ENCODE results near the gene SARNP. TPM values are rescaled to one million over a fixed set of nuclear protein-coding genes. Genes with fewer than 3 reads are reported as not detected.
"Not testable (repeated sequence)": the region's sequence is repeated elsewhere in the genome, so short reads cannot be mapped to it uniquely, and the experiment has no call there.

SARNP gene
- total RNA-seq, 2 experiments from 2014 or later, result 86.1 to 92.0 TPM

- BruUV-seq (replicated peaks), result no TSS peak
- ChIA-PET POLR2A (no interaction called here), CTCF (ENCODE audit: unreplicated experiment) (no interaction called here)
- TF ChIP-seq EZH2phosphoT487 (IDR thresholded peaks at IDR 0.05; ENCODE audit: borderline replicate concordance, low read depth, low read length) (no peak), CTCF (conservative IDR thresholded peaks at IDR 0.05; ENCODE audit: low read length) (no peak)
- no peaks in the 10 kb centered on the region for H4K20me1 ChIP-seq (ENCODE audit: insufficient read depth, low read length)
- H3K9me3 ChIP-seq (ENCODE audit: low read length), result no peaks in the 10 kb centered on the region
- H3K4me3 ChIP-seq (ENCODE audit: low read depth, low read length, poor library complexity, severe bottlenecking), result no peak overlapping the region
- intact Hi-C loops (cut with micrococcal nuclease; ENCODE audit: unreplicated experiment), result no loop called here
- no peak overlapping the region for H3K27ac ChIP-seq (ENCODE audit: low read depth, low read length, poor library complexity, severe bottlenecking)
- no peak for DNase-seq (ENCODE audit: low spot score)
- H3K36me3 ChIP-seq (ENCODE audit: insufficient read depth, low read length), result peaks cover 90% of the 10 kb centered on the region
- H2AFZ ChIP-seq (ENCODE audit: low read length), result no peak overlapping the region
- no peak overlapping the region for H3K4me2 ChIP-seq (ENCODE audit: low read length)
- H3K4me1 ChIP-seq (ENCODE audit: insufficient read depth, low read length, poor library complexity, severe bottlenecking), result no peaks in the 10 kb centered on the region
- no peaks in the 10 kb centered on the region for H3K9me2 ChIP-seq (ENCODE audit: insufficient read depth, low read length)
- no peaks in the 10 kb centered on the region for H3K79me2 ChIP-seq (ENCODE audit: insufficient read depth, low read depth, low read length)
Measured at GRCh38 chr12:55760663-55761062, 56.9 kb downstream of the SARNP start.

- CTCF ChIA-PET (ENCODE audit: unreplicated experiment); H3K4me3 ChIP-seq (ENCODE audit: low read depth, low read length, poor library complexity, severe bottlenecking); H4K20me1 ChIP-seq (ENCODE audit: insufficient read depth, low read length); DNase-seq (ENCODE audit: low spot score); H3K4me1 ChIP-seq (ENCODE audit: insufficient read depth, low read length, poor library complexity, severe bottlenecking); H3K9me3 ChIP-seq (ENCODE audit: low read length); H3K27ac ChIP-seq (ENCODE audit: low read depth, low read length, poor library complexity, severe bottlenecking); H3K9me2 ChIP-seq (ENCODE audit: insufficient read depth, low read length); H3K4me2 ChIP-seq (ENCODE audit: low read length); H3K79me2 ChIP-seq (ENCODE audit: insufficient read depth, low read depth, low read length); BruUV-seq (replicated peaks); H2AFZ ChIP-seq (ENCODE audit: low read length): not testable (repeated sequence)
- H3K36me3 ChIP-seq (ENCODE audit: insufficient read depth, low read length), result peaks cover 96% of the 10 kb centered on the region
- POLR2A ChIA-PET, result interaction anchor here (1.6 to 1.9 kb wide), 3 partner anchors 14 to 53 kb away, joined by 4 to 5 read pairs (median 4); no protein-coding TSS in a partner anchor
- intact Hi-C loops (cut with micrococcal nuclease; ENCODE audit: unreplicated experiment), result loop anchor here (5.0 kb wide), 1 partner anchor 34 kb away; no protein-coding TSS in a partner anchor
Measured at GRCh38 chr12:55758575-55758974, 58.9 kb downstream of the SARNP start.

GRCh38 chr12:55757701-55758100, 59.8 kb downstream of the SARNP start:
- H3K4me2 ChIP-seq (ENCODE audit: low read length), result no peak overlapping the region
- H3K4me3 ChIP-seq (ENCODE audit: low read depth, low read length, poor library complexity, severe bottlenecking), result no peak overlapping the region
- H3K27ac ChIP-seq (ENCODE audit: low read depth, low read length, poor library complexity, severe bottlenecking), result no peak overlapping the region
- H4K20me1 ChIP-seq (ENCODE audit: insufficient read depth, low read length), result no peaks in the 10 kb centered on the region
- ChIA-PET CTCF (ENCODE audit: unreplicated experiment) (no interaction called here), POLR2A (interaction anchor here (0.6 to 1.9 kb wide), 6 partner anchors 13 to 244 kb away, joined by 3 to 5 read pairs (median 4); no protein-coding TSS in a partner anchor)
- no peak for DNase-seq (ENCODE audit: low spot score)
- TF ChIP-seq CTCF (conservative IDR thresholded peaks at IDR 0.05; ENCODE audit: low read length) (no peak), EZH2phosphoT487 (IDR thresholded peaks at IDR 0.05; ENCODE audit: borderline replicate concordance, low read depth, low read length) (no peak)
- H3K9me3 ChIP-seq (ENCODE audit: low read length), result no peaks in the 10 kb centered on the region
- no peak overlapping the region for H2AFZ ChIP-seq (ENCODE audit: low read length)
- H3K79me2 ChIP-seq (ENCODE audit: insufficient read depth, low read depth, low read length), result no peaks in the 10 kb centered on the region
- no peaks in the 10 kb centered on the region for H3K9me2 ChIP-seq (ENCODE audit: insufficient read depth, low read length)
- intact Hi-C loops (cut with micrococcal nuclease; ENCODE audit: unreplicated experiment), result loop anchor here (5.0 kb wide), 1 partner anchor 35 kb away; no protein-coding TSS in a partner anchor
- no TSS peak for BruUV-seq (replicated peaks)
- H3K36me3 ChIP-seq (ENCODE audit: insufficient read depth, low read length), result peaks cover 96% of the 10 kb centered on the region
- no peaks in the 10 kb centered on the region for H3K4me1 ChIP-seq (ENCODE audit: insufficient read depth, low read length, poor library complexity, severe bottlenecking)
